HG02798 (cell line): Measurements from ENCODE around the gene CXCL10.
"Not testable (repeated sequence)": the region's sequence is repeated elsewhere in the genome, so short reads cannot be mapped to it uniquely, and the experiment has no call there.

ENCODE experiments used
- ATAC-seq: cut with Tn5 transposase; IDR thresholded peaks from one replicate; pipeline ENCODE4 v1.9.1; 2021; ENCODE audit warnings: mild to moderate bottlenecking; ENCODE audit not compliant: unreplicated experiment, poor library complexity

The CXCL10 gene

GRCh38 chr4:76023389-76023788, at the start of gene CXCL10:
Gene CXCL10, minus strand, starts transcription at chr4:76023497. Its CDS starts 66 bp downstream, at chr4:76023431.
- ATAC-seq, result no peak

DNA sequence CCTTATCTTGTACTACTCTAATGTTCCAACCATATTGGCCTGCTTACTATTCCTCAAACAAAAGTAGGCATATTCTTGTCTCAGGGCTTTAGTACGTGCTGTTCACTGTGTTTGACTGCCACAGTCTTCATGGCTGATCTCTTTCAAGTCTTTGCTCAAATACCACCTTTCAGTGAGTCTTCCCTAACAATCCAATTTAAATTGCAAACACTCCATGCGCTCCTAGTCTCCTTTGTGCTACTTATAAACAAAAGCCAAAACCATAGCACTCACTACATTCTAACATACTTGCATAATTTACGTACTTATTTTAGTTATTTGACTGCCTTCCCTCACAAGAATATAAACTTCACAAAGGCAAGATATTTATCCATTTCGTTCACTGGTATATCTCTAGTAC, 49.5 kb upstream of the CXCL10 start:
- no peak for ATAC-seq

- peak; percentile 80 for ATAC-seq
Observed at GRCh38 chr4:76067652-76068286, 44.5 kb upstream of the CXCL10 start.

- no peak for ATAC-seq
Observed at GRCh38 chr4:76066546-76066945, 43.2 kb upstream of the CXCL10 start.

DNA sequence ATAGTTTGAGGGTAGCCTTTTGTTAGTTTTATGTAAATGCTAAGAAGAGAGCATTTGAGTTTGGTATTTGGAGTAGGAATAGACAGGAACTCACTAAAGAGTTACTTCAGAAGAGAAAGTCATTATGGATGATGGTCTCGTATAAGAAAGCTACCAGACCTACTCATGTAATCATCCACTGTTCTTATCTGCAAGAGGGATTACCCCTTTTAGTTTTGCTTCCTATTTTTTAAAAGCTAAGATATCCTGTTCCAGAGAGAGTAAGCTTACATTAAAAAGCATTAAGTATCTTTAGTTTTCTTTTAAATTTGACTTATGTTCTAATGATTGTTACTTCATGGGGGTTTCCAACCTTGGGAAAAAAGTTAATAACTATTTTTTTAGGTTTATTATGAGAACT, 38.7 kb upstream of the CXCL10 start:
- ATAC-seq, result peak; percentile 63

DNA sequence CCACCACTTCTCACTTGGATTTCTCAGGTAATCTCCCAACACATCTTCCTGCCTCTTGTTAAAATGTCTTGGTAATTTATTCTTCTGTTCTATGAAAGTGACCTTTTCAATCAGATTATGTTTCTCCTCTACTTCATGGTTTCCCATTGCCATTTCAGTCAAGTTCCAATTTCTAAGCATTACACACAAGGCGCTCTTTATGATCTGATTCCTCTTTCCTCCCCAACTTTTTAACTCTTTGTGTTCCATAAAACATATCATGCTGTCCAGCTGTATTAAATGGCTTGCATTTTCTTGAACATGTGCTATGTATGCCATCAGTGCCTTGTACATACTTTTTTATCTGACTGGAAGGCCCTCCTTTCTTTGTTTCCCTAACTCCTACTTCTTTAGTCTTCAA, 38.1 kb upstream of the CXCL10 start:
- no peak for ATAC-seq

- ATAC-seq, result no peak
Observed at GRCh38 chr4:76060506-76060905, 37.2 kb upstream of the CXCL10 start.

DNA sequence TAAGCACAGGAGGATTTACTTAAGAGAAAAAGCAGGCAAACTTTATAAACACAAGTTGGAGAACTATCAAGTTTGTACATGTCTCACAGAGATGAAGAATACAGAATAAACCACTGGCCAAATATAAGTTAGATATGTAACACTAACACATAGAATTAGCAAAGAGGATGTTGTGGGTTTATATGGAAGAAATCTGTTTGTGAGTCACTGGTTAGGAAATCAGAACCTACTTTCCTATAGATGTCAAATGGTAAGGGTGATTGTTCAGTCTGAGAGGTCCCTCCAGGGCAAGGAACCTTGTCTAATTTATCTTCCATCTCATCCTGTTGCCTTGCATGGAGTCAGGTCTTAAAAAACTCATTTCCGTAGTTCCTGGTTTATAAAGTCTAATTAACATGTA, 36.5 kb upstream of the CXCL10 start:
- ATAC-seq, result no peak

DNA sequence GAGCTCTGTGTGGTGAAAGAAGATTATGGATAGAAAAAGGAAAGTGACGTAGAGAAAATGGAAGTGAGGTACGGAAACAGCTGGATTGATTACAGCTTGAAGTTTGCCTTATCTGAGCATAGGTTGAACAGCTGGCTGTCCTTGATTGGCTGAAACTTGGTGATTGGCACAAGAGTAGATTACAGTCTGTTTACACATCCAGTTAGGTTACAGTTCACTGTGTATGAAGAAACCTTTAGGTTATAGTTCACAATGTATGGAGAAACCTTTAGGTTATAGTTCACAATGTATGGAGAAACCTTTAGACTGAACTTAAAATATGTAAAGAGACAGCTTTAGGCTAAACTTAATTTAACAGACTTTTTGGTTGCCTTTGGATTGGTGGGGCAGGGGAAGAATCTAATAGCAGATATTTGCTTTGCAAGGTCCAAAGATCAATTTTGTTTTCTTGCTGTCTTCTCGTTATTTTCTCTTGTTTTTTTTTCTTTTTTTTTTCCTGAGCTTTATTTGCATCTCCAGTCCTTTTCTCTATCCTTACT, 35.7 kb upstream of the CXCL10 start:
- no peak for ATAC-seq

DNA sequence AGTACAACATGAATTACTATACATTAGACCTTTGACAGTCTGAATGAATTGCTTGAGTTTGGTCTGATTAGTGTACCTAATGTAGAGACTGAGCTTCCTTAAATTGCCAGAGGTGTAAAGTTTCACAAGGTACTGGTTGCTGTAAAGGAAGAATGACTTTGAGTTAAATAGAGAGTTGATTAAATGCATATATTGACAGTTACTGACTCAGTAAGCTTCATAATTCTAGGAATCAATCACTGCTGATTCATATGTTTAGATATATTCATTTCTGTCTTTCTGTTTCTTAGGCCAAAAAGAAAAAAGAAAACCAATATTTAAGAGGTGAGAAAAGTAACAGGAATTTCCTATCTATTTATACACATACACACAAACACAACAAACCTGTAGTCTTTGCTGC, 35.0 kb upstream of the CXCL10 start:
- ATAC-seq, result peak; percentile 45

DNA sequence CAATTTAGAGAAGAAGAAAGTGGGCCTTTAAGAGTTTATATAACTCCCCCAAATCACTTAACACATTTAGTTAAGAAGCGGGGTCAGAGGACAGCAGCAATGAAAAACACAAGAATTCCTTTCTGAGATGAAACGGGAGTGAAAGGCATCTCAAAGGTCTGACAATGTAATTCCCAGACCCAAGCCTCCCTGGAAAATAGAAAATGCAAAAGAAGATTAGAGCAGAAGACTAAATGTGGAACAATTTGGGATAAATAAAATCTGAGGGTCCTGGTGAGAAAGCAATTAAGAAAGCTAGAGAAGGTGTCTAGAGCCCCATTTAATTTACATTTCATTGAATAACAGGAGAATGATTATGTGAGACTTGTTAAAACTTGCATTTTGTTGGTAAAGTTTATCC, 32.1 kb upstream of the CXCL10 start:
- ATAC-seq, result no peak

- ATAC-seq, result peak; percentile 94
Observed at GRCh38 chr4:76055016-76055415, 31.7 kb upstream of the CXCL10 start.

DNA sequence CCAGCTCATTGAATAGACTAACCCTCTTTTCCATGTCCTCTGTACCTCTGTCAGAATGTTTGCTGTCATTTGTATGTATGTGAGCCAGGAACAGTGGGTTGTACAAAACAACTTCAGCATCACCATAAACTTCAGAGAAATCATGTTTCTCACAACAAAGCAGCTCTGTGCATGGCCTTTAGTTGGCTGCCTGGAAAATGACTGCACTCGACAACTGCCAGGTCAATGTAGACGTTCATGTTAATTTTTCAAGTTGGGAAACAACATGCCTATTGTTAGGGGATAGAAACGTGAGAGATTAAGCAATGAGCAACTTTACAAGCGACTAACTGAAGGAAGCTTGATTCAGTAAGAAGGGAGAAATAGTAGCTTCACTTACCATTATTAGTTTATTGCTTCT, 30.4 kb upstream of the CXCL10 start:
- ATAC-seq, result no peak

DNA sequence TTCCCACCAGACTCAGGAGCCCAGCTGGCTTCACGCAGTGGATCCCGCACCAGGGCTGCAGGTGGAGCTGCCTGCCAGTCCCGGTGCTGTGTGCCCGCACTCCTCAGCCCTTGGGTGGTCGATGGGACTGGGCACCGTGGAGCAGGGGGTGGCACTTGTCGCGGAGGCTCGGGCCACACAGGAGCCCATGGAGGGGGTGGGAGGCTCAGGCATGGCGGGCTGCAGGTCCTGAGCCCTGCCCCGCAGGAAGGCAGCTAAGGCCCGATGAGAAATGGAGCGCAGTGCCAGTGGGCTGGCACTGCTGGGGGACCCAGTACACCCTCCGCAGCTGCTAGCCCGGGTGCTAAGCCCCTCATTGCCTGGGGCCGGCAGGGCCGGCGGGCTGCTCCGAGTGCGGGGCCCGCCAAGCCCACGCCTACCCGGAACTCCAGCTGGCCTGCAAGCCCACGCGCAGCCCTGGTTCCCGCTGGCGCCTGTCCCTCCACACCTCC, 27.3 kb upstream of the CXCL10 start:
- not testable (repeated sequence) for ATAC-seq

DNA sequence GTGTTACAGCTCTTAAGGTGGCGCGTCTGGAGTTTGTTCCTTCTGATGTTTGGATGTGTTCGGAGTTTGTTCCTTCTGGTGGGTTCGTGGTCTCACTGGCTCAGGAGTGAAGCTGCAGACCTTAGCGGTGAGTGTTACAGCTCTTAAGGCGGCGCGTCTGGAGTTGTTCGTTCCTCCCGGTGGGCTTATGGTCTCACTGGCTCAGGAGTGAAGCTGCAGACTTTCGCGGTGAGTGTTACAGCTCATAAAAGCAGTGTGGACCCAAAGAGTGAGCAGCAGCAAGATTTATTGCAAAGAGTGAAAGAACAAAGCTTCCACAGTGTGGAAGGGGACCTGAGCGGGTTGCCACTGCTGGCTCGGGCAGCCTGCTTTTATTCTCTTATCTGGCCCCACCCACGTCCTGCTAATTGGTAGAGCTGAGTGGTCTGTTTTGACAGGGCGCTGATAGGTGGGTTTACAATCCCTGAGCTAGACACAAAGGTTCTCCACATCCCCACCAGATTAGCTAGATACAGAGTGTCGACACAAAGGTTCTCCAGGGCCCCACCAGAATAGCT, 26.6 kb upstream of the CXCL10 start:
- ATAC-seq, result not testable (repeated sequence)

GRCh38 chr4:76044686-76045085, 21.4 kb upstream of the CXCL10 start:
- not testable (repeated sequence) for ATAC-seq

GRCh38 chr4:76043306-76043705, 20.0 kb upstream of the CXCL10 start:
- ATAC-seq, result not testable (repeated sequence)

GRCh38 chr4:76042241-76042998, 19.1 kb upstream of the CXCL10 start:
- ATAC-seq, result not testable (repeated sequence)

DNA sequence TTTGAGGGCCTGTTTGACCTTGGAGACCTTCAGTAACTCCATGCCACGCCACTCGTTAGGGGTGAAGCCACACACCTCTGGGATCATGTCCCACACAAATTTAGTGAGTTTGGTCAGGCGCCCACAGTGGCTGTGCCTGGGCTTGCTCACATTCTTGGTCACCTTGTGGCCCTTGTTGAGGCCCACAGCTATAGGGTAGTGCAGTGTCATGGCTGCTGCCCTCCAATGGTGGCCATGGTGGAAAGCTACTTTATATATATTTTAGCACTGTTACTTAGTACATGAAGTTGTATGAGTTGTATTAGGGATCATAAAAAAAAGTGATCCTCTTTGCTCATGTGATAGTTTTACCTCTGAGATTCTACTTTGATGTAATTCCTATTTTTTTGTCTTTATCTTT, 13.6 kb upstream of the CXCL10 start:
- ATAC-seq, result no peak

GRCh38 chr4:76035799-76036380, 12.6 kb upstream of the CXCL10 start, which contains the start of gene CXCL11:
Gene CXCL11, minus strand, starts transcription at chr4:76036070. Its CDS starts 83 bp downstream, at chr4:76035987.
- ATAC-seq, result no peak

DNA sequence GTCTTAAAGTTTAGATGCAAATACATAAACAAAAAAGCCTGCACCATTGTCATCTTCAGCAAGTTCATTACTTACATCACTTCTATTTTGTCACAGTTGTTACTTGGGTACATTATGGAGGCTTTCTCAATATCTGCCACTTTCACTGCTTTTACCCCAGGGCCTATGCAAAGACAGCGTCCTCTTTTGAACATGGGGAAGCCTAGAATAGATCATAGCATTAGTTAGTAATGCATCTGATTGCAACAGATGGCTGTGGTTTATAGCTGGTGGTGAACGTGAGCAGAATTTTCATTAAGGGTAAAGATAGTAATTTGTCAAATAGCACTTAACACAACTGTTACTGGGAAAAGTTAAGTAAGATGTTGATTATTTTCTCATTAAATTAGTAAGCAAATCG, 11.8 kb upstream of the CXCL10 start:
- peak; percentile 58 for ATAC-seq
